Brain microvascular endothelial cell (primary cell): ENCODE data around the gene AKAP13.

Source experiments
- DNase-seq: peaks from one replicate; pipeline ENCODE4 v3.0.0-alpha.2; 2020
- H3K27ac ChIP-seq: fragments of 250-450 bp; sonication (Bioruptor Pico); 2 replicates; pipeline ENCODE4 v1.5.1; 2020; ENCODE audit warnings: mild to moderate bottlenecking, moderate library complexity
- H3K27me3 ChIP-seq: fragments of 250-450 bp; sonication (Bioruptor Pico); replicated peaks from 2 replicates; pipeline ENCODE4 v1.5.1; 2020; ENCODE audit warnings: mild to moderate bottlenecking
- H3K36me3 ChIP-seq: fragments of 250-450 bp; sonication (Bioruptor Pico); replicated peaks from 2 replicates; pipeline ENCODE4 v1.5.1; 2020; ENCODE audit warnings: mild to moderate bottlenecking
- H3K4me3 ChIP-seq: 2 replicates; pipeline ENCODE4 v1.5.1; 2011; ENCODE audit warnings: low read depth, mild to moderate bottlenecking, control low read depth, low read length, moderate library complexity
- in situ Hi-C: cut with HindIII; loops from 2 replicates; pipeline ENCODE4 v1.10.0; 2017; ENCODE audit warnings: low sequenced_read_pairs, low pct_ligation_motif_present
- TF ChIP-seq, protein P1 (sequence below): IDR thresholded peaks from 2 replicates; pipeline ENCODE4 v1.5.1; 2011; ENCODE audit warnings: low read depth, mild to moderate bottlenecking, moderate library complexity, low read length, control low read depth, inconsistent platforms; ENCODE audit errors: missing control alignments

Gene AKAP13

DNA sequence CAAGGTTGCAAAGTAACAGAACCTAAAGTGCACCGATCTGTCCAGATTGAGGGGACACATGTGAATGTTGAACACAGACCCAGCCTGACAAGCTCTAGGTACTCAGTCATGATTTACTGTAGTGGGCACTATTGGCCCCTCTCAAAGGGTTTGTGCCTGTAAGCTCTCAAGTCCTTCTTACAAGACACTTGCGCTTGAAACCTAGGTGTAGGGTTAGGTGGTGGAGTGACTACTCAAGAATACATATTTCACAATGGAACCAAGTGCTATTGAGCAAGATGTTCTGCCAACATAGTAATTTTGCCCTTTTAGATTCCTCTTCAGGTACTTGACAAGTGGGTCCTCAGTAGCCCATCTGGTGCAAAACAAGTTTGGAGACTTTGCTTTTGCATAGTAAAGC, 169.9 kb downstream of the AKAP13 start:
- Histone ChIP-seq H3K36me3 (peaks cover 2% of the 10 kb centered on the region), H3K27me3 (no peaks in the 10 kb centered on the region), H3K4me3 (no peak overlapping the region), H3K27ac (no peak overlapping the region)
- TF ChIP-seq, protein P1, sequence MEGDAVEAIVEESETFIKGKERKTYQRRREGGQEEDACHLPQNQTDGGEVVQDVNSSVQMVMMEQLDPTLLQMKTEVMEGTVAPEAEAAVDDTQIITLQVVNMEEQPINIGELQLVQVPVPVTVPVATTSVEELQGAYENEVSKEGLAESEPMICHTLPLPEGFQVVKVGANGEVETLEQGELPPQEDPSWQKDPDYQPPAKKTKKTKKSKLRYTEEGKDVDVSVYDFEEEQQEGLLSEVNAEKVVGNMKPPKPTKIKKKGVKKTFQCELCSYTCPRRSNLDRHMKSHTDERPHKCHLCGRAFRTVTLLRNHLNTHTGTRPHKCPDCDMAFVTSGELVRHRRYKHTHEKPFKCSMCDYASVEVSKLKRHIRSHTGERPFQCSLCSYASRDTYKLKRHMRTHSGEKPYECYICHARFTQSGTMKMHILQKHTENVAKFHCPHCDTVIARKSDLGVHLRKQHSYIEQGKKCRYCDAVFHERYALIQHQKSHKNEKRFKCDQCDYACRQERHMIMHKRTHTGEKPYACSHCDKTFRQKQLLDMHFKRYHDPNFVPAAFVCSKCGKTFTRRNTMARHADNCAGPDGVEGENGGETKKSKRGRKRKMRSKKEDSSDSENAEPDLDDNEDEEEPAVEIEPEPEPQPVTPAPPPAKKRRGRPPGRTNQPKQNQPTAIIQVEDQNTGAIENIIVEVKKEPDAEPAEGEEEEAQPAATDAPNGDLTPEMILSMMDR, result no peak
- no peak for DNase-seq
- in situ Hi-C loops, result no loop called here

DNA sequence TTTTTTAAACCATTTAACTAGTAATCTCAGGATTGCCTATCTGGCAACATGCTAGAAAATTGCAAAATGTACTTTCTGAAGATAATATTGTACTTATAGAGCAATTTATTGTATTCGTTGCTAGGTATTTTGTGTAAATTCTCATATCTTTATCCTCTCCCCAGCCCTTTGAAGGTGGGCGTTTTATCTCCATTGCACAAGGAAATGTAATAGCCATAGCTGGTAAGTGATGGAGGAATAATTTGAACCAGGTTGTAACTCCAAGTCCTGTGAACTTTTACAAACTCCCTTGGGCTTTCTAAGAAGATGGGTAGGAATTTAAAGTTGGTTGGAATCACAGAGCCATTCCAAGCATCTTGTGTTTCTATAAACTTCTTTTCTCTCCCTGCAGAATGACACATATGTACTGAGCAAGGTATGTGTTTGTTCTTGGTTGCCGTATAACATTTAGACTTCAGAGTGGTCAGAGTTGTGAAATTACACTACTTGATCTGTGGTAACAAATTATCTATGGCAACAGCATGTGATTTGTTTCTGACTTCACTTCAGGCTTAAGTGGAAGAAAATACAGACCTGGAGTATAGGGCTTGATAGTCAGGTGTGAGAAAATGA, 170.9 kb downstream of the AKAP13 start:
- TF ChIP-seq, protein P1, result no peak
- H3K27ac ChIP-seq, result no peak overlapping the region
- in situ Hi-C loops, result no loop called here

DNA sequence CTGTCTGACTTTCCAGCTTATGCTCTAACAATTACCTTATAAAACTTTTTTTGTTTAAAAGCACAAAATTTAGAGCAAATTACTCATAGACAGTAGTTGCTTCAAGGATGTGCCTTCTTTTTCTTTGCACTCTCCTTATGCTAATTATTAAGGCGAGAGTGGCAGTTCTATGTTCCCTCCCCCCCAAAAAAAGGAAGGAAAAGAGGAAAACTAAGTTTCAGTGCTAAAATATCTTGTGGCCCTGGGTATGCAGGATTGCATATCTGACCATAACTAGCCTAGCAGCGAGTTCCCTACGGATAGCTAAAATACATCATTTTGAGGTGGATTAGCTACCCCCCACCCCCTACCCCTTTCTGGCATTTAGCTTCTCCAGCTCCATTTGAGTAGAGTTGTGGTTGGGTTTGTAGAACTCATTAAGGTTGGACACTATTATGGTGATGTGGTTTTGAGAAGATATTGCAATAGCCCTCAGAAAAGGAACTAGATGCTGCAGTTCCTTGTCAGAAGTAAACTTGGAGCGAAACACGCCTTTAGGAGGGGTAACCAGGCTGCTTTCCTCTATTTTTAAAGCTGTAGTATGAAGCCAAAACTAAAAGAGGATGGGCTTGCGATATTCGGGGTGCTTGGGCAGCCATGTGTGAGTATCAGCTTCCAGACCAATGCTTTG, 174.6 kb downstream of the AKAP13 start:
- TF ChIP-seq, protein P1, result no peak
- H3K27me3 ChIP-seq, result no peaks in the 10 kb centered on the region
- no peaks in the 10 kb centered on the region for H3K36me3 ChIP-seq
- DNase-seq, result no peak
- H3K27ac ChIP-seq, result no peak overlapping the region
- no peak overlapping the region for H3K4me3 ChIP-seq
- in situ Hi-C loops, result no loop called here

More for the DNA sequence above, 170.9 kb downstream of the AKAP13 start:
- Histone ChIP-seq H3K36me3 (no peaks in the 10 kb centered on the region), H3K4me3 (no peak overlapping the region), H3K27me3 (no peaks in the 10 kb centered on the region)
- no peak for DNase-seq

DNA sequence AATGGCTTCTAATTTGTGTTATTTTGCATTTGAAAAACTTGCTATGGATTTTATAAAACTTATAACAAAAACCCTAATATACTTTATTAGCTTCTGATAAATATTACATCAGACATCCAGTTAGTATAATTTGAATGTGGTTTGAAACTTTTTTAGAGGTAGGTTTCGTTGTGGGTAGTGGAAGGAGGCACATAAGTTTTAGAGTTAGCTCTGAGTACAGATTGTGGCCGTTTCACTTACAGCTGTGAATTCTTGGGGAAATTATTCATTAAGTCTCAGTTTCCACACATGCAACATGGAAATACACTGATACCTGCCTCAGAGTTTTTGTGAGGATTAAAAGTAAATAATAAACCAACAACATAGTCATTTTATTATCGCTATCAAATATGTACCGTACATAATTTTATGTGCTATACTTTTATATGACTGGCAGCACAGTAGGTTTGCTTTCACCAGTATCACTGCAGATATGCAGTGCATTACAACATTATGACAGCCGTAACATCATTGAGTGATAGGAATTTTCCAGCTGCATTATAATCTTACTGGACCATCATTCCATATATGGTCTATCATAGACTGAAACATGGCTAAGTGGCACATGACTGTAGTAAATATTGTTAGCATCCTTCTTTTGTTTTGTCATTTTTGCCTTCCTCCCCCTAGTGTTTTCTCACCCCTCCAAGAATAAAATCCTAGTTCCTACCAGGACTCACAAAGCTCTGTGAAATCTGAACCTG, 175.6 kb downstream of the AKAP13 start:
- no peaks in the 10 kb centered on the region for H3K27me3 ChIP-seq
- no peak overlapping the region for H3K4me3 ChIP-seq
- DNase-seq, result no peak
- H3K27ac ChIP-seq, result no peak overlapping the region
- in situ Hi-C loops, result no loop called here
- no peaks in the 10 kb centered on the region for H3K36me3 ChIP-seq
- TF ChIP-seq, protein P1, result no peak

DNA sequence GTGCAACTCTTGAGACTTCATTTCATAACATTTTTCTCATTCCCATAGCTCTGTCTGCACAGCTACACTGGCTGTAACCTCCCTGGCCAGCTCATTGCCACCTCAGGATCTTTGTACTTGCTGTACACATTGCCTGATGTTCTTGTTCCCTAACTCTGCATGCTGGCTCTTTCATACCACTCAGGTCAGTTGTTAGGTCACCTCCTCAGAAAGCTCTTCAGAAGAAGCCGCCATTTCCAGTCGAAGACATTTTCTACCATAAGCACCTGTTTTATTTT, 176.2 kb downstream of the AKAP13 start:
- TF ChIP-seq, protein P1, result no peak
- no peaks in the 10 kb centered on the region for H3K36me3 ChIP-seq
- H3K27ac ChIP-seq, result no peak overlapping the region
- H3K4me3 ChIP-seq, result no peak overlapping the region
- no peaks in the 10 kb centered on the region for H3K27me3 ChIP-seq
- no peak for DNase-seq
- in situ Hi-C loops, result no loop called here
